ENCODE results near the gene MORC3. TPM values are rescaled to one million over a fixed set of nuclear protein-coding genes. Genes with fewer than 3 reads are reported as not detected.

Gene MORC3
- total RNA-seq, 1 experiment from 2014 or later = 18.7 TPM

GRCh38 chr21:36384885-36385232 lies 64.9 kb downstream of the MORC3 start:
- Histone ChIP-seq H2BK20ac (ENCODE audit: low read depth, low read length, poor library complexity, severe bottlenecking) (no peak overlapping the region), H3K18ac (ENCODE audit: insufficient read length, low read depth, low read length) (no peak overlapping the region), H3K23ac (ENCODE audit: insufficient read length, low read depth, low read length) (no peak overlapping the region), H2BK5ac (ENCODE audit: insufficient read length, low read length) (no peak overlapping the region), H3K14ac (ENCODE audit: insufficient read depth, low read length) (no peak overlapping the region), H2BK120ac (ENCODE audit: low read depth, low read length, poor library complexity, severe bottlenecking) (no peak overlapping the region), H3T11ph (ENCODE audit: low read length) (no peak overlapping the region), H2BK12ac (ENCODE audit: insufficient read length, low read depth, low read length) (no peak overlapping the region), H3K4me1 (ENCODE audit: insufficient read depth, low read length) (no peaks in the 10 kb centered on the region), H4K5ac (ENCODE audit: insufficient read length, low read depth, low read length) (no peak overlapping the region), H4K20me1 (ENCODE audit: control insufficient read depth, insufficient read depth, insufficient read length) (no peaks in the 10 kb centered on the region), H3K79me2 (ENCODE audit: insufficient read depth, low read length) (no peaks in the 10 kb centered on the region), H2AK5ac (ENCODE audit: insufficient read length, low read length) (no peak overlapping the region), H3K79me1 (ENCODE audit: insufficient read depth, low read depth, low read length, poor library complexity, severe bottlenecking) (no peaks in the 10 kb centered on the region), H3K27ac (ENCODE audit: insufficient read length, low read depth, low read length) (no peak overlapping the region), H3K9ac (ENCODE audit: extremely low read depth, insufficient read length, low read length) (peak overlapping the region; percentile 8), H3K27me3 (ENCODE audit: insufficient read depth, low read length) (no peaks in the 10 kb centered on the region), H3K23me2 (ENCODE audit: insufficient read length, low read depth, low read length, poor library complexity, severe bottlenecking) (peaks cover 4% of the 10 kb centered on the region), H3K56ac (ENCODE audit: insufficient read length, low read depth, low read length) (no peak overlapping the region), H3K9me3 (ENCODE audit: control insufficient read depth, low read depth, low read length) (no peaks in the 10 kb centered on the region), H3K4me2 (ENCODE audit: insufficient read depth, insufficient read length, low read length) (peak overlapping the region; percentile 31), H4K8ac (replicated peaks; ENCODE audit: insufficient read length, low read depth, low read length) (no peak overlapping the region), H2AFZ (ENCODE audit: low read length) (peak overlapping the region; percentile 71), H3K4ac (ENCODE audit: low read depth, low read length) (no peak overlapping the region), H4K91ac (ENCODE audit: insufficient read length, low read depth, low read length) (no peak overlapping the region), H2BK15ac (ENCODE audit: low read depth, low read length) (no peak overlapping the region)
- DNase-seq = no peak
- no CpG with 5 or more reads among the region's 8 CpGs for WGBS (ENCODE audit: extremely low coverage, insufficient read length, low lambda C conversion rate)
- peaks cover 14 to 24% of the 10 kb centered on the region in 2 experiments for H3K4me1 Mint-ChIP-seq
- H3K9me3 Mint-ChIP-seq = no peaks in the 10 kb centered on the region
- H3K4me3 Mint-ChIP-seq = peak overlapping the region; percentile 19 to 50; a peak in 3 of 5 replicates
- H3K36me3 Mint-ChIP-seq (ENCODE audit: insufficient read depth in 1 of 3, low read depth in 3 of 3) = peaks cover 15 to 30% (median 27%) of the 10 kb centered on the region in 3 experiments; a peak in 6 of 7 replicates
- H3K27ac Mint-ChIP-seq = no peak overlapping the region
- TF ChIP-seq CTCF (conservative IDR thresholded peaks at IDR 0.05) = no peak
- no peaks in the 10 kb centered on the region for H3K27me3 Mint-ChIP-seq (ENCODE audit: low read depth)
